Testis (tissue), 3 donors: ENCODE measurements around the gene BARHL1. TPM values are rescaled to one million over a fixed set of nuclear protein-coding genes. Genes with fewer than 3 reads are reported as not detected.

ENCODE experiments used
- DNase-seq: peaks from one replicate; pipeline ENCODE4 v3.0.0-alpha.2; 2019
- H3K27ac ChIP-seq, 2 donors: fragments of 200-600 bp; sonication (generic); one replicate each; pipeline ENCODE4 v1.5.1; 2019
- H3K27me3 ChIP-seq: fragments of 200-600 bp; sonication (generic); one replicate; pipeline ENCODE4 v1.5.1; 2019
- H3K36me3 ChIP-seq: fragments of 200-600 bp; sonication (generic); one replicate; pipeline ENCODE4 v1.5.1; 2017; ENCODE audit warnings: low read depth; ENCODE audit errors: missing control alignments
- H3K4me1 ChIP-seq: fragments of 200-600 bp; sonication (generic); one replicate; pipeline ENCODE4 v1.5.1; 2019
- H3K4me3 ChIP-seq, 2 donors: fragments of 200-600 bp; sonication (generic); one replicate each; pipeline ENCODE4 v1.5.1; 2017 to 2019
- H3K9me3 ChIP-seq: fragments of 200-600 bp; sonication (generic); one replicate; pipeline ENCODE4 v1.5.1; 2017
- CTCF ChIP-seq, 3 experiments: fragments of 450-650 bp in 2 of 3; fragments of 200-600 bp in 1 of 3; sonication (generic) in 1 of 3; IDR thresholded peaks; one replicate each; pipeline ENCODE4 v1.5.1; 2016 to 2019; ENCODE audit warnings: antibody characterized with exemption in 3 of 3, mild to moderate bottlenecking in 2 of 3, moderate library complexity in 1 of 3
- POLR2A ChIP-seq: fragments of 450-650 bp; IDR thresholded peaks from one replicate; pipeline ENCODE4 v1.6.1; 2017; ENCODE audit warnings: antibody characterized with exemption, mild to moderate bottlenecking, moderate library complexity
- WGBS, 2 donors: methylation state at CpG; one replicate each; pipeline ENCODE4 v1.1.5; 2018; 5-methylcytosine and 5-hydroxymethylcytosine counted together
- intact Hi-C: fragments of 100-400 bp; cut with DNase I; formaldehyde crosslinking; loops from one replicate; pipeline ENCODE4 v1.15.1; 2023; ENCODE audit warnings: low total_unique reads
- polyA plus RNA-seq: library from polyadenylated mRNA; stranded (reverse); fragments of 350-450 nt; fragmentation: Illumina TruSeq; extraction: RNeasy Lipid Tissue Mini Kit (QIAGEN cat#74804); gene quantifications from one replicate; pipeline ENCODE4 v1.2.3, GENCODE V29; 2014; ENCODE audit warnings: low read depth, low replicate concordance; ENCODE audit not compliant: insufficient read depth
- total RNA-seq, 2 donors: library from RNA; depleted of rRNA; stranded (reverse); fragments of >200 nt; gene quantifications; one replicate each; pipeline ENCODE4 v1.2.3, GENCODE V29; 2016

Gene BARHL1
- total and polyA plus RNA-seq, 3 donors from 2014 or later = 0.13 to 0.31 TPM; not detected in 1

GRCh38 chr9:132583584-132584304 is 1.3 kb downstream of the BARHL1 start:
- Histone ChIP-seq H3K27ac (no peak overlapping the region), H3K36me3 (no peaks in the 10 kb centered on the region), H3K9me3 (no peaks in the 10 kb centered on the region), H3K4me1 (peaks cover 8% of the 10 kb centered on the region), H3K27me3 (no peaks in the 10 kb centered on the region), H3K4me3 (no peak overlapping the region)
- 16% methylated on average over 8 of the region's 8 CpGs for whole genome bisulfite sequencing, 2 donors
- DNase-seq = no peak
- TF ChIP-seq CTCF (IDR thresholded peaks at IDR 0.05) = no peak
- intact Hi-C loops = no loop called here

DNA sequence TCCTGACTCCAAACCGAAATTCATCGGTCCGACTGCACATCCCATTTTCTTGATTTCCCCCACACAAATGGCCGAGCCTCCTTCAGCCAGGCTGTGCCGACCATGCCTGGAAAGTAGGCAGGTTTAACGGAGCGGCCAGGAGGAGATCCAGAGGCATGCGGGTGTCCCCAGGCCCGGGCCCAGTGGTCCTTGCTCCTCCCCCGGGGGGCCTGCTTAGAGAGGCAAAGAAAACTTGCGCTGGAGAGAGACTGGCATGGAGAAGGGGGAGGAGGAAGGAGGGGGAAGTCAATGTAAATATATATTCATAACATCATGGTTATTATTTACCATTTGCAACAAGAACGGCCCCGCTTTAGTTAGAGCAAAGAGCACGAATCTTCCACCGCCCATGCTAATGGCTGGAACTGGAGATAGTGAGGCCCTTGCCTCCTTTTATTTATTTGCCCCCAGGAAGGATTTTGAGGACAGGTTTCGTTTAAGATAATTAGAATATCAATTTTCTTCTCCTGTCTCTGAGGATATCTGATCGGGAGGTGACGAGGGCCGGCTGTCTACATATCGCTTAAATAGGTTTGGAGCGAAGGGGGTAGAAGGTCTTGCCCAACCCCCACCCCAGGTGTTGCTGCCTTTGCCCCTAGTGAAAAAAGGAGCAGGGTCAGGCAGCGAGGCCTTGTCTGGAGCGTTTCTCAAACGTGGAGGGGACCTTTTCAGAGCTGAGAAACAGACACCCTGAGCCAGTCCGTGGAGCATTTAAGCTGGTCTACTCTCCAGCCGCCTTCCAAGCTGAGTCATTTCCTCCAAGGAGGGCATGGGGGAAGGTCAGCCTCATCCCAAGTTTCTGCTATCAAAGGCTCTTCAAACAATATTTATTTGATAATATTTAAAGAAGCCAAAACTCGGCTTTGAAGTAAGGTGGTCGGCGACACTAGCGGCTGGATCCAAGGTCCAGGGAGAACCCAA is 2.5 kb downstream of the BARHL1 start:
- DNase-seq = no peak
- TF ChIP-seq CTCF (IDR thresholded peaks at IDR 0.05) = no peak
- no peak for TF ChIP-seq POLR2A
- H3K4me3 ChIP-seq = no peak overlapping the region
- no peak overlapping the region for H3K27ac ChIP-seq
- peaks cover 13% of the 10 kb centered on the region for H3K4me1 ChIP-seq
- intact Hi-C loops = no loop called here
- H3K9me3 ChIP-seq = no peaks in the 10 kb centered on the region
- WGBS, 2 donors = 19 to 28% methylated on average over 30 of the region's 30 CpGs
- peaks cover 4% of the 10 kb centered on the region for H3K27me3 ChIP-seq
- H3K36me3 ChIP-seq = no peaks in the 10 kb centered on the region

DNA sequence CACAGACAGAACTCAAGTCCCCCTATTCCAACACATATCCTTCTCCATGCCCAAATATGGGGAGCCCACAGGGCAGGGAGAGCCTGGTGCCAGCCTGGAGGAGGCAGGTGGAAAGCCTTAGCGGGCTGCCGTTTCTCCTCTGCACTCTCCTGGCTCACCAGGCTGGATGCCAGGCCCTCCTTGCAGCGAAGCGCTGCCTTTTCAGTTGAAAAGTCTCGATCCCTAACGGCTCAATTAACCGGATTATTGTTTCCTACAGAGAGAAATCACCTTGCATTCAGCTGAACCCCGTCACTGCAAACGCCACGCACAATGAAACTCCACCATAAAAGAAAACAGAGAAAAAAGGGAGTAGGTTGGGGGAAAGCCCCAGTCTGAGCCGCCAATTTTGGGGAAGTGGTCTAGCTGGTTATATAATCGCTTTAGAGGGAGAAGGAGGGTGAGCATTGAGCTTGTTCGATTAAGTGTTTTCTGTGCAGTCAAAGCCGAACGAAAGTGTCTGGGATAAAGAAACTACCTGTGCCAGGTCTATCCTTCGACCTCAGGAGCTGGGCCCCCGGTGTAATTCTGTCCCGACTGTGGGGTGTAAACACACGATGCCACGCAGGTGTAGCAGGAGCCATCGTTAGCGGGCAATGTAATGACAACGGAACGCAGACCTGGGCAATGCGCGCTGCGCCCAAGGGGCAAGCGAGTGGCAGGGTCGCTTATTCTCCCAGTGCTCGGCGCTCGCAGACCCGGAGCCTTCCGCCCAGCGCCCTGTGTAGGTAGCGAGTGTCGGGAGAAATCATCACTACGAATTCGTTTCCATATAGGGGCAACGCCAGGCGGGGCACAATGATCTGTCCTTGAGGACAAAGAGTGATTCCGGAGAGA is 3.8 kb downstream of the BARHL1 start:
- Histone ChIP-seq H3K4me1 (peaks cover 16% of the 10 kb centered on the region), H3K27me3 (peaks cover 5% of the 10 kb centered on the region), H3K27ac (no peak overlapping the region), H3K36me3 (no peaks in the 10 kb centered on the region), H3K9me3 (no peaks in the 10 kb centered on the region), H3K4me3 (no peak overlapping the region)
- WGBS, 2 donors = 17 to 22% methylated on average over 17 to 42 of the region's 42 CpGs
- no peak for DNase-seq
- no peak for TF ChIP-seq POLR2A
- no peak for TF ChIP-seq CTCF (IDR thresholded peaks at IDR 0.05)
- intact Hi-C loops = no loop called here

DNA sequence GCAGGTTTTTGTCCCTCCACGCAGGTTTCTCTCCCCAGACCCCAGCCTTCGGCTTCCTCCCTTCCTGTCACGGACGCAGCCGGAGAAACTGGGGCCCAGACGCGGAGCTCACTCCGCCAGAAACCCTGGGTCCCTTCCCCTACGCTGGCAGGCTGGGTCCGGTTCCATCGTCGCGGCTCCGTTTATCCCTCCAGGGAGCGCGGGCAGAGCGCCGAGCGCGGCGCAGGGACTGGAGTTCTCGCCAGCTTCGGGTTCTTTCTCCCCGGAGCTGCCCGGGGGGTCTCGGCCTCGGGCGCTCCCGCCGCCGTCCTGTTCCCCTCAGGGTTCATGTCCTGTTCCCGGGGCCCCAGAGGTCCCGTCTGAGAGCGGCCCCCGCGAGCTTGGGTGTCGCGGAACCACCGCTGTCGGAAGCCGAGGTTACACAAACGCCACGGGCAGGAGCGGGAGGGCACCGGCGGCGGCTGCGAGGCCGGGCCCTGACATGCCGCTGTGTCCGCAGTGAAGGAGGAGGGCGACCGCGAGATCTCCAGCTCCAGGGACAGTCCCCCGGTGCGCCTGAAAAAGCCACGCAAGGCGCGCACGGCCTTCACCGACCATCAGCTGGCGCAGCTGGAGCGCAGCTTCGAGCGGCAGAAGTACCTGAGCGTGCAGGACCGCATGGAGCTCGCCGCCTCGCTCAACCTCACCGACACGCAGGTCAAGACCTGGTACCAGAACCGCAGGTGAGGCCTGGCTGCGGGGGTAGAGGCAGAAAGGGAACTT is 4.6 kb downstream of the BARHL1 start:
- intact Hi-C loops = no loop called here
- H3K36me3 ChIP-seq = no peaks in the 10 kb centered on the region
- H3K4me3 ChIP-seq = no peak overlapping the region
- 2 to 15% methylated on average over 10 to 62 of the region's 74 CpGs for WGBS, 2 donors
- peaks cover 5% of the 10 kb centered on the region for H3K27me3 ChIP-seq
- no peaks in the 10 kb centered on the region for H3K9me3 ChIP-seq
- TF ChIP-seq POLR2A (no peak), CTCF (IDR thresholded peaks at IDR 0.05) (no peak)
- DNase-seq = no peak
- H3K27ac ChIP-seq = no peak overlapping the region
- peaks cover 14% of the 10 kb centered on the region for H3K4me1 ChIP-seq
